ENCODE results near the gene CNTNAP2. TPM values are rescaled to one million over a fixed set of nuclear protein-coding genes. Genes with fewer than 3 reads are reported as not detected.

Gene CNTNAP2
- total and polyA plus RNA-seq, 2 of the 8 experiments (the other 6 are each of a cell fraction or from before 2014, with no cell fraction given) = 27.9 to 71.0 TPM

DNA sequence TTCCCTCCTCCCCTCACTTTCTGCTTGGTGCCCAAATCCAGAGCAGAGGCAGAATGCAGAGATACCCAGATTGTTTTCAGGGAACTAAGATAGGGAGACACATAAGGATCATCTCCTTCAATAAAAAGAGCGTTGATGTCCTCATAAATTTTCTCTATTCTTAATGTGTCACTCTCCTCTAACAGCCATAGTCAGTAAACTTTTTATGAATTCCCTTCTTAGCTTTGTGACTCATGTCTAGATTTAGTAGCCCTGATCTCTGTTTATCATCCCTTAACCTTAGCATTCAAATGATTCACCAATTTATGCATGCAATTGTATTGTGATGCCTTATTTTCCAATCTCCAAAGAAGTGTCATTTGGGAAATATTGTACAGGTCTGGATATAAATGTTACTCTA is 1478.4 kb downstream of the CNTNAP2 start:
- no peak overlapping the region for H2AK5ac ChIP-seq (ENCODE audit: low read depth, low read length)
- ChIA-PET CTCF (ENCODE audit: partially characterized antibody) (interaction anchor here (0.5 to 1.3 kb wide), 2 partner anchors 30 to 1045 kb away, joined by 3 read pairs; no protein-coding TSS in a partner anchor), POLR2A (ENCODE audit: partially characterized antibody) (no interaction called here)
- H3K9ac ChIP-seq (replicated peaks in 1 of 4; ENCODE audit: extremely low read depth in 1 of 4, low read depth in 3 of 4, low read length in 3 of 4) = no peak overlapping the region
- H4K20me1 ChIP-seq (replicated peaks in 1 of 2; ENCODE audit: control insufficient read depth in 1 of 2, insufficient read depth in 2 of 2, low read length in 2 of 2) = no peaks in the 10 kb centered on the region
- H2AFZ ChIP-seq (ENCODE audit: low read length) = no peak overlapping the region
- H3K27me3 ChIP-seq (replicated peaks in 1 of 4; ENCODE audit: control insufficient read depth in 3 of 4, extremely low read depth in 1 of 4, insufficient read depth in 3 of 4, low read length in 3 of 4) = no peaks in the 10 kb centered on the region
- H3K23me2 ChIP-seq (ENCODE audit: low read depth, low read length) = no peaks in the 10 kb centered on the region
- H3K27ac ChIP-seq (ENCODE audit: low read depth, low read length) = no peak overlapping the region
- FAIRE-seq (no peak), DNase-seq (ENCODE audit: low read depth in 1 of 2, low spot score in 2 of 2) (no peak)
- no peak overlapping the region for H3K4me2 ChIP-seq (ENCODE audit: insufficient read depth in 1 of 2, low read depth in 2 of 2, low read length in 2 of 2)
- peaks cover 0 to 2% of the 10 kb centered on the region in 2 experiments; a peak in 1 of 4 replicates for H3K9me3 ChIP-seq (ENCODE audit: insufficient read depth in 2 of 2, low read depth in 1 of 2, low read length in 1 of 2)
- TF ChIP-seq SP2 (IDR thresholded peaks at IDR 0.05; ENCODE audit: low read length) = no peak
- TF ChIP-seq NRF1 (IDR thresholded peaks at IDR 0.05; ENCODE audit: low read depth, low read length) = no peak
- TF ChIP-seq POLR2AphosphoS5 (IDR thresholded peaks at IDR 0.05; ENCODE audit: low read depth, low read length) = no peak
- no peak for TF ChIP-seq HDAC2 (IDR thresholded peaks at IDR 0.05; ENCODE audit: borderline replicate concordance in 1 of 2, low read depth in 2 of 2, low read length in 2 of 2)
- no peak overlapping the region for H3K14ac ChIP-seq (ENCODE audit: insufficient read length)
- no peak overlapping the region for H3K56ac ChIP-seq (replicated peaks; ENCODE audit: insufficient read length, low read depth, low read length)
- no peaks in the 10 kb centered on the region for H3K79me1 ChIP-seq (ENCODE audit: low read depth, low read length)
- WGBS, 2 experiments (ENCODE audit: extremely low coverage in 1 of 2, insufficient coverage in 1 of 2, insufficient read length in 1 of 2, insufficient replicate concordance in 2 of 2, low coverage in 1 of 2, low lambda C conversion rate in 2 of 2, missing lambda C conversion rate in 1 of 2) = 100% methylated on average over 1 of the region's 1 CpG; no CpG with 5 or more reads in 1 of the 2 experiments
- no peak overlapping the region for H2BK120ac ChIP-seq (replicated peaks; ENCODE audit: low read depth, low read length)
- H3K4me1 ChIP-seq (replicated peaks in 1 of 4; ENCODE audit: control insufficient read depth in 3 of 4, insufficient read depth in 4 of 4, low read length in 3 of 4) = no peaks in the 10 kb centered on the region; a peak in 1 of 7 replicates
- no peaks in the 10 kb centered on the region for H3K79me2 ChIP-seq (ENCODE audit: control insufficient read depth in 1 of 2, insufficient read depth in 2 of 2, low read length in 2 of 2)
- H4K91ac ChIP-seq (replicated peaks; ENCODE audit: insufficient read length, low read length) = no peak overlapping the region
- no peak overlapping the region for H3K18ac ChIP-seq (ENCODE audit: extremely low read depth, low read length)
- H4K5ac ChIP-seq (ENCODE audit: insufficient read length, low read depth, low read length) = no peak overlapping the region
- no peak overlapping the region for H2BK20ac ChIP-seq (ENCODE audit: low read length)
- no peak overlapping the region for H3K4ac ChIP-seq (replicated peaks; ENCODE audit: insufficient read length, low read depth, low read length)
- H3K36me3 ChIP-seq (ENCODE audit: control insufficient read depth in 2 of 4, insufficient read depth in 4 of 4, low read length in 3 of 4) = no peaks in the 10 kb centered on the region
- no peak overlapping the region for H2BK12ac ChIP-seq (ENCODE audit: low read depth, low read length)
- H3K23ac ChIP-seq (ENCODE audit: insufficient read length) = no peak overlapping the region
- no peak overlapping the region for H2BK5ac ChIP-seq (ENCODE audit: low read depth, low read length)
- no peak overlapping the region for H3K4me3 ChIP-seq (ENCODE audit: extremely low read depth in 1 of 4, insufficient read depth in 2 of 4, low read depth in 3 of 4, low read length in 4 of 4)
- no peak overlapping the region for H2BK15ac ChIP-seq (ENCODE audit: low read length)
- H4K8ac ChIP-seq (ENCODE audit: extremely low read depth, insufficient read depth, low read length) = no peak overlapping the region
